HEK293 (cell line): ENCODE measurements around the gene TMA7B.

Experiments
- CTCF ChIA-PET: fragments of 350-600 bp; formaldehyde crosslinking; extraction: SDS; loops from one replicate; lab custom pipeline; 2021; ENCODE audit warnings: antibody characterized with exemption; lab: Yijun Ruan, JAX
- POLR2A ChIA-PET: fragments of 300-600 bp; formaldehyde crosslinking; extraction: SDS; loops from one replicate; lab custom pipeline; 2020; ENCODE audit warnings: antibody characterized with exemption, inconsistent platforms; lab: Yijun Ruan, JAX
- H3K27ac ChIP-seq: fragments of 200-500 bp; sonication (Bioruptor generic); 2 replicates; pipeline ENCODE4 v1.5.1; 2014; ENCODE audit warnings: low read depth, low read length, control low read depth, inconsistent platforms; ENCODE audit errors: extremely low read depth
- H3K36me3 ChIP-seq, 2 experiments: fragments of 200-500 bp in 1 of 2; sonication (Bioruptor generic) in 1 of 2; 1 replicate in 1 of 2; 2 replicates in 1 of 2; pipeline ENCODE4 v1.5.1; 2014 to 2017; ENCODE audit warnings: inconsistent platforms in 2 of 2, low read length in 2 of 2; ENCODE audit not compliant: control insufficient read depth in 2 of 2, insufficient read depth in 1 of 2
- H3K4me1 ChIP-seq: fragments of 200-500 bp; sonication (Bioruptor generic); 2 replicates; pipeline ENCODE4 v1.5.1; 2014; ENCODE audit warnings: mild to moderate bottlenecking, low read length, inconsistent platforms; ENCODE audit not compliant: control insufficient read depth, insufficient read depth
- H3K4me3 ChIP-seq: 2 replicates; pipeline ENCODE4 v1.5.1; 2011; ENCODE audit warnings: low read depth, mild to moderate bottlenecking, control low read depth, low read length, moderate library complexity
- H3K9me3 ChIP-seq: fragments of 200-500 bp; sonication (Bioruptor generic); 2 replicates; pipeline ENCODE4 v1.5.1; 2014; ENCODE audit warnings: low read depth, low read length, inconsistent platforms; ENCODE audit not compliant: control insufficient read depth, insufficient read depth
- GLI4 ChIP-seq: fragments of 450-650 bp; formaldehyde crosslinking; IDR thresholded peaks from 2 replicates; pipeline ENCODE4 v1.5.1; 2016; ENCODE audit warnings: missing biosample characterization, missing genetic modification characterization
- HOXD13 ChIP-seq: sonication (generic); formaldehyde crosslinking; IDR thresholded peaks from 2 replicates; pipeline ENCODE4 v1.8.0; 2022; ENCODE audit warnings: missing genetic modification reagents, borderline replicate concordance
- KLF9 ChIP-seq: fragments of 450-650 bp; formaldehyde crosslinking; IDR thresholded peaks from 2 replicates; pipeline ENCODE4 v1.5.1; 2016; ENCODE audit warnings: missing biosample characterization, missing genetic modification characterization, low read depth
- REST ChIP-seq: fragments of 450-650 bp; formaldehyde crosslinking; IDR thresholded peaks from 2 replicates; pipeline ENCODE4 v1.5.1; 2016; ENCODE audit warnings: missing biosample characterization, missing genetic modification characterization
- ZFHX2 ChIP-seq: fragments of 450-650 bp; formaldehyde crosslinking; conservative IDR thresholded peaks from 2 replicates; pipeline ENCODE4 v1.5.1; 2016; ENCODE audit warnings: missing biosample characterization, missing genetic modification characterization
- ZNF132 ChIP-seq: fragments of 450-650 bp; formaldehyde crosslinking; IDR thresholded peaks from 2 replicates; pipeline ENCODE4 v1.5.1; 2017; ENCODE audit warnings: missing biosample characterization, missing genetic modification characterization, borderline replicate concordance
- ZNF138 ChIP-seq: fragments of 450-650 bp; formaldehyde crosslinking; IDR thresholded peaks from 2 replicates; pipeline ENCODE4 v1.5.1; 2016; ENCODE audit warnings: missing biosample characterization, missing genetic modification characterization, borderline replicate concordance
- ZNF202 ChIP-seq: fragments of 450-650 bp; formaldehyde crosslinking; IDR thresholded peaks from 2 replicates; pipeline ENCODE4 v1.5.1; 2016; ENCODE audit warnings: missing biosample characterization, missing genetic modification characterization, borderline replicate concordance
- ZNF354C ChIP-seq: fragments of 450-650 bp; formaldehyde crosslinking; IDR thresholded peaks from 2 replicates; pipeline ENCODE4 v1.5.1; 2016; ENCODE audit warnings: missing biosample characterization, missing genetic modification characterization, low read depth, borderline replicate concordance
- ZNF426 ChIP-seq: fragments of 450-650 bp; formaldehyde crosslinking; IDR thresholded peaks from 2 replicates; pipeline ENCODE4 v1.5.1; 2017; ENCODE audit warnings: missing biosample characterization, missing genetic modification characterization, mild to moderate bottlenecking, inconsistent platforms, moderate library complexity
- ZNF518A ChIP-seq: fragments of 450-650 bp; formaldehyde crosslinking; conservative IDR thresholded peaks from 2 replicates; pipeline ENCODE4 v1.5.1; 2016; ENCODE audit warnings: low read depth, missing biosample characterization, missing genetic modification characterization
- ZNF548 ChIP-seq: fragments of 450-650 bp; formaldehyde crosslinking; IDR thresholded peaks from 2 replicates; pipeline ENCODE4 v1.5.1; 2016; ENCODE audit warnings: missing biosample characterization, missing genetic modification characterization
- ZNF610 ChIP-seq: fragments of 450-650 bp; formaldehyde crosslinking; IDR thresholded peaks from 2 replicates; pipeline ENCODE4 v1.5.1; 2016; ENCODE audit warnings: missing biosample characterization, missing genetic modification characterization, borderline replicate concordance
- ZNF629 ChIP-seq: fragments of 450-650 bp; formaldehyde crosslinking; IDR thresholded peaks from 2 replicates; pipeline ENCODE4 v1.5.1; 2017; ENCODE audit warnings: missing biosample characterization, missing genetic modification characterization
- ZNF701 ChIP-seq: fragments of 450-650 bp; formaldehyde crosslinking; IDR thresholded peaks from 2 replicates; pipeline ENCODE4 v1.5.1; 2016; ENCODE audit warnings: missing biosample characterization, missing genetic modification characterization
- ZNF768 ChIP-seq: fragments of 450-650 bp; formaldehyde crosslinking; IDR thresholded peaks from 2 replicates; pipeline ENCODE4 v1.5.1; 2018; ENCODE audit warnings: missing biosample characterization, mild to moderate bottlenecking, missing genetic modification characterization
- ZNF777 ChIP-seq: fragments of 450-650 bp; formaldehyde crosslinking; IDR thresholded peaks from 2 replicates; pipeline ENCODE4 v1.5.1; 2017; ENCODE audit warnings: missing biosample characterization, missing genetic modification characterization, borderline replicate concordance
- ZNF785 ChIP-seq: fragments of 450-650 bp; formaldehyde crosslinking; IDR thresholded peaks from 2 replicates; pipeline ENCODE4 v1.5.1; 2016; ENCODE audit warnings: missing biosample characterization, missing genetic modification characterization
- ZNF843 ChIP-seq: fragments of 450-650 bp; formaldehyde crosslinking; IDR thresholded peaks from 2 replicates; pipeline ENCODE4 v1.5.1; 2016; ENCODE audit warnings: missing biosample characterization, missing genetic modification characterization
- ZSCAN18 ChIP-seq: fragments of 450-650 bp; formaldehyde crosslinking; IDR thresholded peaks from 2 replicates; pipeline ENCODE4 v1.5.1; 2016; ENCODE audit warnings: missing biosample characterization, missing genetic modification characterization
- TF ChIP-seq, protein P1 (sequence below): fragments of 450-650 bp; formaldehyde crosslinking; IDR thresholded peaks from 2 replicates; pipeline ENCODE4 v1.5.1; 2016; ENCODE audit warnings: missing biosample characterization, missing genetic modification characterization
- TF ChIP-seq, protein P2 (sequence below): fragments of 450-650 bp; formaldehyde crosslinking; IDR thresholded peaks from 2 replicates; pipeline ENCODE4 v1.5.1; 2017; ENCODE audit warnings: missing biosample characterization, missing genetic modification characterization

The TMA7B gene

DNA sequence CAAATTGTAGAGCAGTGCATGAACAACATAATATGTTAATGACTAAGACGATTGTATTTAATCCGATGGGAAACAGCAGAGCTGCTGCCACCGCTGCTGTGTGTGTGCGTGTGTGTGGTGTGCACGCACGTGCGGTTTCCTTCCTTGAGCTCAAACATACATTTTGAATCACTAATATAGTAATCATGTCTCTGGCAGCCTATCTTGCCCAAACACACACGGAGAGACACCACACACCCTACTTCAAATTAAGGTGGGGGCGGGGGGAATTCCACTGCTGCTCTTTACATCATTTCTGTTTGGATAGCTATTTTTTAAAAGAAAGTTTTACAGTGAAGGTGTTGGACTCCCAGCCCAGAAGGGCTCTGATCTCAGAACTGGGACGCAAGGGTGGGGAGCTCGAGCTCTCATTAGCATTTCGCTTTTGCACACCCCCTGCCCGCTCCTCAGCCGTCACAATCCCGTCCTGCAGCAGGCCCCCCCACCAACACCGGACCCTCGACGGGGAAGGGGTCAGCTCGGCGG, 33.9 kb downstream of the TMA7B start (continued):
- TF ChIP-seq, protein P1, sequence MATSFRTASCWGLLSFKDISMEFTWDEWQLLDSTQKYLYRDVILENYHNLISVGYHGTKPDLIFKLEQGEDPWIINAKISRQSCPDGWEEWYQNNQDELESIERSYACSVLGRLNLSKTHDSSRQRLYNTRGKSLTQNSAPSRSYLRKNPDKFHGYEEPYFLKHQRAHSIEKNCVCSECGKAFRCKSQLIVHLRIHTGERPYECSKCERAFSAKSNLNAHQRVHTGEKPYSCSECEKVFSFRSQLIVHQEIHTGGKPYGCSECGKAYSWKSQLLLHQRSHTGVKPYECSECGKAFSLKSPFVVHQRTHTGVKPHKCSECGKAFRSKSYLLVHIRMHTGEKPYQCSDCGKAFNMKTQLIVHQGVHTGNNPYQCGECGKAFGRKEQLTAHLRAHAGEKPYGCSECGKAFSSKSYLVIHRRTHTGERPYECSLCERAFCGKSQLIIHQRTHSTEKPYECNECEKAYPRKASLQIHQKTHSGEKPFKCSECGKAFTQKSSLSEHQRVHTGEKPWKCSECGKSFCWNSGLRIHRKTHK (tag by site-specific recombination): no peak
- TF ChIP-seq ZNF785 (no peak), ZNF629 (tag by site-specific recombination) (no peak), REST (tag by site-specific recombination) (no peak), HOXD13 (no peak)

DNA sequence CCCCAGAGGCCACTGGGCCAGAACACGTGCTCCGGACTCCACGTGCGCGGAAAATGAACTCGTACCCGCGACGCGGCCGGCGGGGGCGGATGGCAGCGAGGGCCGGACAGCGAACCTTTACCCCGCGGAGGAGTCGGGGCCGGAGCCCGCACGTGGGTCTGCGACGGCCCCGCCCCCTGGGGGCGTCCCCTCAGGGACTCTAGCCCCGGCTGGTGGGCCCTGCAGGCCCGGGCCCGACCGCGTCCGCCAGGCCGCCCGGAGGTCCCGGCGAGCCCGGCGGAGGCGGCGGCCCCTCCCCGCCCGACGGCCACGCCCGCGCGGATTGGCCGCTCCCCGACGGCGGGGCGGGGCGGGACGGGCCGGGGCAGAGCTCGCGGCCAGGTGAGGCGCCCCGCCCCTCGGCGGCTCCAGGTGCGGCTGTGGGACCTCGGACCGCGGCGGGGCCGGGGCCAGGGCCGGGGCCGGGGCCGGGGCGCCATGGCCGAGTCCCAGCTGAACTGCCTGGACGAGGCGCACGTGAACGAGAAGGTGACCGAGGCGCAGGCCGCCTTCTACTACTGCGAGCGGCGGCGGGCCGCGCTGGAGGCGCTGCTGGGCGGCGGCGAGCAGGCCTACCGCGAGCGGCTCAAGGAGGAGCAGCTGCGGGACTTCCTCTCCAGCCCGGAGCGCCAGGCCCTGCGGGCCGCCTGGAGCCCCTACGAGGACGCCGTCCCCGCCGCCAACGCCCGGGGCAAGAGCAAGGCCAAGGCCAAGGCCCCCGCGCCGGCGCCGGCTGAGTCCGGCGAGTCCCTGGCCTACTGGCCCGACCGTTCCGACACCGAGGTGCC, 34.6 kb downstream of the TMA7B start, which contains the start of gene FAM83F:
Gene FAM83F (plus strand): TSS at position 389 of the 827 bp plus-strand sequence. CDS start 89 bp downstream, at position 478.
- Histone ChIP-seq H3K4me3 (no peak within 1 kb of the TSS), H3K4me1 (0 out of 2 replicates have a peak, but pooled peaks cover 5% of the 10 kb centered on the region), H3K27ac (no peak within 1 kb of the TSS), H3K36me3 (no peaks in the 10 kb centered on the region), H3K9me3 (no peaks in the 10 kb centered on the region)
- ChIA-PET POLR2A (no interaction called here), CTCF (interaction anchor here (0.7 to 1.6 kb wide), 2 partner anchors 10 to 18 kb away, joined by 3 to 4 read pairs; no protein-coding TSS in a partner anchor)
- TF ChIP-seq KLF9 (tag by site-specific recombination): no peak
- no peak for TF ChIP-seq ZNF518A (tag by site-specific recombination)
- no peak for TF ChIP-seq ZNF610 (tag by site-specific recombination)
- no peak for TF ChIP-seq GLI4 (tag by site-specific recombination)
- TF ChIP-seq ZNF777 (tag by site-specific recombination): no peak
- no peak for TF ChIP-seq ZNF768 (tag by site-specific recombination)
- TF ChIP-seq ZNF202 (tag by site-specific recombination): no peak
- no peak for TF ChIP-seq ZNF138 (tag by site-specific recombination)
- TF ChIP-seq, protein P2, sequence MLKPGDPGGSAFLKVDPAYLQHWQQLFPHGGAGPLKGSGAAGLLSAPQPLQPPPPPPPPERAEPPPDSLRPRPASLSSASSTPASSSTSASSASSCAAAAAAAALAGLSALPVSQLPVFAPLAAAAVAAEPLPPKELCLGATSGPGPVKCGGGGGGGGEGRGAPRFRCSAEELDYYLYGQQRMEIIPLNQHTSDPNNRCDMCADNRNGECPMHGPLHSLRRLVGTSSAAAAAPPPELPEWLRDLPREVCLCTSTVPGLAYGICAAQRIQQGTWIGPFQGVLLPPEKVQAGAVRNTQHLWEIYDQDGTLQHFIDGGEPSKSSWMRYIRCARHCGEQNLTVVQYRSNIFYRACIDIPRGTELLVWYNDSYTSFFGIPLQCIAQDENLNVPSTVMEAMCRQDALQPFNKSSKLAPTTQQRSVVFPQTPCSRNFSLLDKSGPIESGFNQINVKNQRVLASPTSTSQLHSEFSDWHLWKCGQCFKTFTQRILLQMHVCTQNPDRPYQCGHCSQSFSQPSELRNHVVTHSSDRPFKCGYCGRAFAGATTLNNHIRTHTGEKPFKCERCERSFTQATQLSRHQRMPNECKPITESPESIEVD (tag by site-specific recombination): no peak
- TF ChIP-seq ZNF426: no peak
- no peak for TF ChIP-seq ZNF843 (tag by site-specific recombination)
- TF ChIP-seq ZNF132 (tag by site-specific recombination): no peak
- no peak for TF ChIP-seq ZFHX2
- no peak for TF ChIP-seq ZNF701
- no peak for TF ChIP-seq ZNF548 (tag by site-specific recombination)
- no peak for TF ChIP-seq ZNF354C (tag by site-specific recombination)
- TF ChIP-seq ZSCAN18 (tag by site-specific recombination): no peak
